Measurements from ENCODE around the gene SLC7A11.

Gene SLC7A11

GRCh38 chr4:138224614-138225013 lies 17.5 kb downstream of the SLC7A11 start:
- no peak overlapping the region for H3K4me3 ChIP-seq (replicated peaks; ENCODE audit: insufficient read depth, low read length)
- DNase-seq (ENCODE audit: low read depth in 1 of 2, low spot score in 1 of 2): no peak
- no peak overlapping the region for H3K27ac ChIP-seq (replicated peaks)
- no peak for TF ChIP-seq GABPA (IDR thresholded peaks at IDR 0.05; ENCODE audit: low read depth)
- TF ChIP-seq CTCF (IDR thresholded peaks at IDR 0.05; ENCODE audit: insufficient read depth, low read length): no peak
- TF ChIP-seq SPI1 (IDR thresholded peaks at IDR 0.05; ENCODE audit: borderline replicate concordance, low read depth): no peak
- no peak for TF ChIP-seq POLR2AphosphoS5 (IDR thresholded peaks at IDR 0.05; ENCODE audit: low read depth)
- TF ChIP-seq REST (IDR thresholded peaks at IDR 0.05; ENCODE audit: insufficient replicate concordance, low read depth): no peak
- H3K27me3 ChIP-seq (ENCODE audit: insufficient read depth, poor library complexity, severe bottlenecking): no peaks in the 10 kb centered on the region

- peak in 1 of 2 experiments; percentile 42 for DNase-seq (ENCODE audit: low read depth in 1 of 2, low spot score in 1 of 2)
- no peaks in the 10 kb centered on the region for H3K27me3 ChIP-seq (ENCODE audit: insufficient read depth, poor library complexity, severe bottlenecking)
- TF ChIP-seq GABPA (IDR thresholded peaks at IDR 0.05; ENCODE audit: low read depth) (no peak), CTCF (IDR thresholded peaks at IDR 0.05; ENCODE audit: insufficient read depth, low read length) (no peak), REST (IDR thresholded peaks at IDR 0.05; ENCODE audit: insufficient replicate concordance, low read depth) (no peak), SPI1 (IDR thresholded peaks at IDR 0.05; ENCODE audit: borderline replicate concordance, low read depth) (no peak; the same call in 1 of the 2 replicates), POLR2AphosphoS5 (IDR thresholded peaks at IDR 0.05; ENCODE audit: low read depth) (no peak)
- no peak overlapping the region for H3K4me3 ChIP-seq (replicated peaks; ENCODE audit: insufficient read depth, low read length)
- no peak overlapping the region for H3K27ac ChIP-seq (replicated peaks)
These were observed 18.8 kb downstream of the SLC7A11 start for GRCh38 chr4:138223231-138223910.

DNA sequence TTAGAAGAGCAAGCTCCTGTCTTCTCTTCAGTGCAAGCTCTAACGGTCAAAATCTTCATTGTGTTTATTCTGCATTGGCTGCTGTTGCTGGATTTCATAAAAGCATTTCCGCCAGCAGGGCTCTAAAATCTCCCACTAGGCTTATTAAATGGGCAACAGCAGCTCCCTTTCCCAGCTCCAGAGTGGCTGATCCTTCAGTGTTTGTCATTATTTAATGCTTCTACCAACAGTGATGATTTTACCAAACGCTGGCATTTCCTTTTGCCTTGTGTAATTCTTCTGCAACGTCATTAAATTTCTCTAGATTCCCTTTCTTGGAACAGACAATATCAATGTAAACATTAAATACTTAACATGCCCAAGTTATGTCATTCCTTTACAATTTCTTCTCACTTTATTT lies 20.1 kb downstream of the SLC7A11 start:
- Histone ChIP-seq H3K27ac (replicated peaks) (no peak overlapping the region), H3K27me3 (ENCODE audit: insufficient read depth, poor library complexity, severe bottlenecking) (no peaks in the 10 kb centered on the region), H3K4me3 (replicated peaks; ENCODE audit: insufficient read depth, low read length) (no peak overlapping the region)
- DNase-seq (ENCODE audit: low read depth in 1 of 2, low spot score in 1 of 2): no peak
- TF ChIP-seq CTCF (IDR thresholded peaks at IDR 0.05; ENCODE audit: insufficient read depth, low read length) (no peak), SPI1 (IDR thresholded peaks at IDR 0.05; ENCODE audit: borderline replicate concordance, low read depth) (no peak), POLR2AphosphoS5 (IDR thresholded peaks at IDR 0.05; ENCODE audit: low read depth) (no peak), GABPA (IDR thresholded peaks at IDR 0.05; ENCODE audit: low read depth) (no peak), REST (IDR thresholded peaks at IDR 0.05; ENCODE audit: insufficient replicate concordance, low read depth) (no peak)

All from HL-60 (cell line).